ENCODE measurements around the gene MPV17L. TPM values are rescaled to one million over a fixed set of nuclear protein-coding genes. Genes with fewer than 3 reads are reported as not detected.
"Not testable (repeated sequence)": the region's sequence is repeated elsewhere in the genome, so short reads cannot be mapped to it uniquely, and the experiment has no call there.

Gene MPV17L
- total RNA-seq = 17.1 TPM

DNA sequence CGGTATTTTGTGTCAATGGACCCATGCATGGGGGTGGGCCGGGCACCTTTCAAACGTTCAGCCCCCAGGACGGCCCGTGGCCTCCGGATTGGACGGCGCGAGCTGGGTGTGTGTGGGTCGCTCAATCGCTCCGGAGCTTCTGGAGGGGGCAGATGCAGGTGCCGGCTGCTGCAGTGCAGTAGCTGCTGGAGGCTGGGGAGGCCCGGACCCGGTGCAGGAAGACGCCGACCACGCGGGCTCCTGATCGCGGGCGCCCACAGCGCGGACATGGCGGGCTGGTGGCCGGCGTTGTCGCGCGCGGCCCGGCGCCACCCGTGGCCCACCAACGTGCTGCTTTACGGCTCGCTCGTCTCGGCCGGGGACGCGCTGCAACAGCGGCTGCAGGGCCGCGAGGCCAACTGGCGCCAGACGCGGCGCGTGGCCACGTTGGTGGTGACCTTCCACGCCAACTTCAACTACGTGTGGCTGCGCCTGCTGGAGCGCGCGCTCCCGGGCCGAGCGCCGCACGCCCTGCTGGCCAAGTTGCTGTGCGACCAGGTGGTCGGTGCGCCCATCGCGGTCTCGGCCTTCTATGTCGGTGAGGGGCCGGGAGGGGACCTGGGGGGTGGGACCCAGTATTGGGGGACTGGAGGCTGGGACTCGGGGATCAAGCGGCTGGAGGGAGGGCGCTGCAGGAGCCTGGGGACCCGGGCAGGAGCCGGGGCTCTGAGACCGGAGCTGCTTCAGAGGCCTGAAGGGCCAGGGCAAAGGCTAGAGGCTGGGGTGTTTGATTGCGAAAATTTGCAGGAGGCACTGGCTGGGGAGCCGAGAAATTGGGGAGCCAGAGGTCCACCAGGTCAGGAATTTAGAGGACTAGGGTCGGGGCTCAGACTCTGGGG lies at the start of gene MPV17L:
TSS of gene MPV17L (plus strand) at position 124 of the 878 bp plus-strand sequence. CDS start at position 268, 144 bp downstream.
- peak; percentile 51 for DNase-seq (ENCODE audit: low spot score)

- not testable (repeated sequence) for DNase-seq (ENCODE audit: low spot score)
Measured at GRCh38 chr16:15348721-15349120, 46.8 kb upstream of the MPV17L start.

- not testable (repeated sequence) for DNase-seq (ENCODE audit: low spot score)
Measured at GRCh38 chr16:15351251-15351650, 44.3 kb upstream of the MPV17L start.

- not testable (repeated sequence) for DNase-seq (ENCODE audit: low spot score)
Measured at GRCh38 chr16:15351745-15352144, 43.8 kb upstream of the MPV17L start.

GRCh38 chr16:15352852-15353251 lies 42.7 kb upstream of the MPV17L start:
- DNase-seq (ENCODE audit: low spot score) = not testable (repeated sequence)

GRCh38 chr16:15354846-15355245 lies 40.7 kb upstream of the MPV17L start:
- not testable (repeated sequence) for DNase-seq (ENCODE audit: low spot score)

GRCh38 chr16:15357495-15357894 lies 38.1 kb upstream of the MPV17L start:
- not testable (repeated sequence) for DNase-seq (ENCODE audit: low spot score)

DNA sequence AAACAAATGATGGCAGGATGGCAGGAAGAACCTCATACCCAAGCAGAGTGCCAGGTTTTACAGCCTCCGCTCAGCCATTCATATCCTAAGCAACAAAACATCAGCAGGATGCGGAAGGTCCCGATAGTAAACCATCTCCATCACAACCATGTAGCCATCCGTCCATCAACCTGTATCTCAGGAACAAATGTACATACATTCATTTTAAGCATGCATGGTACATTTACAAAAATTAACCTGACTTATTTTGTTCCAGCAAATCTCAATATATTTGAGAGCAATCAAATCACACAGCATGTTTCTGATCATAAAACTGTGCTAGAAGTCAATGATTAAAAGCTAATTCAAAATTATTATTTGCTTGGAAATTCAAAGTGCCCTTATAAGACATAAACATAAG lies 17.4 kb upstream of the MPV17L start, which contains the start of gene NPIPA5:
TSS of gene NPIPA5 (minus strand) at position 101 of the 400 bp plus-strand sequence. CDS start at position 101, 0 bp downstream.
- DNase-seq (ENCODE audit: low spot score) = not testable (repeated sequence)

- not testable (repeated sequence) for DNase-seq (ENCODE audit: low spot score)
Measured at GRCh38 chr16:15382810-15383209, 12.7 kb upstream of the MPV17L start.

DNA sequence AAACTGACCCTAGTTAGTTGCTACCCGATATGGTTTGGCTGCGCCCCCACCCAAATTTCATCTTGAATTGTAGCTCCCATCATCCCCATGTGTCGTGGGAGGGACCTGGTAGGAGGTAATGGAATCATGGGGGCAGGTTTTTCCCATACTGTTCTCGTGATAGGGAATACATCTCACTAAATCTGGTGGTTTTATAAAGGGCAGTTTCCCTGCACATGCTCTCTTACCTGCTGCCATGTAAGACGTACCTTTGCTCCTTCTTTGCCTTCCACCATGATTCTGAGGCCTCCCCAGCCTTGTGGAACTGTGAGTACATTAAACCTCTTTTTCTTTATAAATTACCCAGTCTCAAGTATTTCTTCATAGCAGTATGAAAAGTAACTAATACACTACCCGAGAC lies 7.5 kb upstream of the MPV17L start:
- not testable (repeated sequence) for DNase-seq (ENCODE audit: low spot score)

DNA sequence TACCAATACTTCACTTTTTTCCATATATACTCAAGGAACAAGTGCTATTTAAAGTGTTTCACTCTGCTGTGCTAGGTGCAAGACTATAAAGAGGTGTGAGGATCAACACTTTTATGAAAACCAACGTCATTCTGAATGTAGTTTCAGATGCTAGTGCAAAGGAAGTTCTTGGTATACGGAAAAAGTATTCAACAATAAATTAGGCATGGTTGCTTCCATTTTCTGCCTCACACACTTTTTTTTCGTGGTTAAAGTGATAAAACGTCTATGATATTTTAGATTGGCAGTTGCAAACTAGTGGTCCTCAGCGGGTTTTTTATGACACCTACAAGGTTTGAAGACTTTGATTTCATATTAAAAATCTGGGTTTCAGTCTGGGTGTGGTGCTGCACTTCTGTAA lies 5.6 kb upstream of the MPV17L start:
- not testable (repeated sequence) for DNase-seq (ENCODE audit: low spot score)

- DNase-seq (ENCODE audit: low spot score) = not testable (repeated sequence)
Measured at GRCh38 chr16:15393025-15393424, 2.5 kb upstream of the MPV17L start.

DNA sequence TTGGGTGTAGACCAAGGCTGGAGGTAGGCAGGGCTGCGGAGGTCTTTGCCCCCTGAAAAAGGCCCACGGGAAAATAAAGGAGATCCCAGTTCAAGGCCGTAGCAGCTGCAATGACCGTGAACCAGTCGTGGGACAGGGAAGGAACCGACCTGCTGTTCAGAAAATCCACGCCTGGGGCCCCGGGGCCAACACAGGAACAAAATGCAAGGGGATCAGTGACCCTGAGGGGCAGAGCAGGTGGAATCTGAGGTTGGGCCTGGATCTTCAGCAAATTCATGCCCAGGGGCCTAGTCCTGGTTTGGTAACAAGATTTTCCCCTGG lies 915 bp downstream of the MPV17L start:
- not testable (repeated sequence) for DNase-seq (ENCODE audit: low spot score)

DNA sequence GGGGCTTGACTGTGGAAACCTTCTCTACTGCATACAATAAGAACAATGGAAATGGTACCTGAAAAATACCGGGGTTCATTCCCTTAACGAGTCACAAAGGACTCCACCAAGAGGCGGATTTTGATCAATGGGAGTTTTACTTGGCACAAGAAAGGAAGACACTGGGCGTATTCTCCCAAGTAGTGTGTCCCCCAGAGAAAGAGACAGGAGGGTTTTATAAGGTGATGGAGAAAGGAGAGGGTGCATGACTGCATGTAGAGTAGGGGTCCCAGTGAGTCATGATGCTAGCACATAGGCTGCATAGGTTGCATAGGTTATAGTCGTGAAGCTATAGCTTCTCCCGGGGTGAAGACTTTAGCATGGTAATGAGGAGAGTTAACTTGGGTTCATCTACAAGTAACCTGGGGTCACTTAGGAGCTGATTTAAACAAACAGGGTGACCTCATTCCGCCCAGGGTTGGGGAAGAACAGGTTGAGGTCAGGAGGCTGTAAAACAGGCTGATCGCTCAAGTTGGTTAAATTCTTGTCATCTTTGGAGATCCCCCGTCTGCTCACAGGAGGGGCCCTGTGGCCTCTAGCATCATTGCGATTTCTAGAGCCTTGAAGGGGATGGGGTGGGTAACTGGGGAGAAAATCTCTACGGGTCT lies 1.5 kb downstream of the MPV17L start:
- no peak for DNase-seq (ENCODE audit: low spot score)

- no peak for DNase-seq (ENCODE audit: low spot score)
Measured at GRCh38 chr16:15398618-15399316, 3.2 kb downstream of the MPV17L start.

- DNase-seq (ENCODE audit: low spot score) = no peak
Measured at GRCh38 chr16:15399317-15399716, 3.8 kb downstream of the MPV17L start.

GRCh38 chr16:15400314-15400713 lies 4.8 kb downstream of the MPV17L start:
- DNase-seq (ENCODE audit: low spot score) = not testable (repeated sequence)

- no peak for DNase-seq (ENCODE audit: low spot score)
Measured at GRCh38 chr16:15401972-15402371, 6.4 kb downstream of the MPV17L start.

DNA sequence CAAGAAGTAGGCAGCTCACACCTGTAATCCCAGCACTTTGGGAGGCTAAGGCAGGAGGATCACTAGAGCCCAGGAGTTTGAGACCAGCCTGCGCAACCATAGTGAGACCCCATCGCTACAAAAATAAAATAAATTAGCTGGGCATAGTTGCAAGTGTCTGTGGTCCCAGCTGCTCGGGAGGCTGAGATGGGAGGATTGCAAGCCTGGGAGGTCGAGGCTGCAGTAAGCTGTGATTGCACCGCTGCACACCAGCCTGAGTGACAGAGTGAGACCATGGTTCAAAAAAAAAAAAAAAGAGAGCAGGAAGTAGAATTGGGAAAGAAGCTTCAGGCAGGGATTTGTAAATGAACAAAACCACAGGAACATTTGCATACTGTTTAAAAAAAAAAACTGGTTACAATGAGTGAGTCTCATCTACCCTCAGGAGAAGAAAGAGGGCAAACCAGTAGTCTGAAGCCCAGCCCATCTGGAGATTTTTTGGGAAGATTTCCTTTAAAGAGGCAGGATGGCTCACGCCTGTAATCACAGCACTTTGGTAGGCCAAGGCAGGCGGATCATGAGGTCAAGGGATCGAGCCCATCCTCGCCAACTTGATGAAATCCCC lies 7.9 kb downstream of the MPV17L start:
- no peak for DNase-seq (ENCODE audit: low spot score)

DNA sequence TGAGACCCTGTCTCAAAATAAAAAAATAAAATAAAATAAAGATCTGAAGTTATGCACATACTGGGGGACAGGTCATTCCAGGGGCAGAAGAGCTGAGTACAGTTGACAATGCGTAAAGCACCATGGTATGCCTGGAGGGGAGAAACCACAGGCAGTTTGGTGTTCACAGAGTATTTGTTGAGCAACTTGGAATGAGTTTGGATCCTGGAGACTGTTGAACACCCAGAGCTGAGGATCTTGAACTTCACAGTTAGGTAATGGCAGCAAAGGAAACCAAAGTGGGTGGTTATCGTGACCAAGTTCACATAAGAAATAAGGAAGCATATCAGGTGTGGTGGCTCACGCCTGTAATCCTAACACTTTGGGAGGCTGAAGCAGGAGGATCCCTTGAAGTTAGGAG lies 8.5 kb downstream of the MPV17L start:
- DNase-seq (ENCODE audit: low spot score) = not testable (repeated sequence)

DNA sequence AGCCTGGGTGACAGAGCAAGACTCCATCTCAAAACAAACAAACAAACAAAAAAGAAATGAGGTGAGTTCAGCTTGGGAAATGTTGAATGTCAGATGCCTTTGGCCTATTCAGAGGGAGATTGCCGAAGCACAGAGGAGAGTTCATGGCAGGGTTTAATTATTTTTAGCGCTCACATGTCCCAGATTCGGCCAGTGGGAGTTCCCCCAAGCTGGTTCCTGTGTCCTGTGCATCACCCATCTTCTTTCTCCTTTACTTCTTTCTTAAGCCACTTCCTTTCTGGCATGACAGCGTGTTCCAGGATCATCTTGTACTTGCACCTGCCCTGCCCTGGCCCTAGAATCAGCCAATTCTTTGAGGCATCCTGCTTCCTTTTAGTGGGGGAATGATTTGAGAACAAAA lies 9.2 kb downstream of the MPV17L start:
- DNase-seq (ENCODE audit: low spot score) = no peak

DNA sequence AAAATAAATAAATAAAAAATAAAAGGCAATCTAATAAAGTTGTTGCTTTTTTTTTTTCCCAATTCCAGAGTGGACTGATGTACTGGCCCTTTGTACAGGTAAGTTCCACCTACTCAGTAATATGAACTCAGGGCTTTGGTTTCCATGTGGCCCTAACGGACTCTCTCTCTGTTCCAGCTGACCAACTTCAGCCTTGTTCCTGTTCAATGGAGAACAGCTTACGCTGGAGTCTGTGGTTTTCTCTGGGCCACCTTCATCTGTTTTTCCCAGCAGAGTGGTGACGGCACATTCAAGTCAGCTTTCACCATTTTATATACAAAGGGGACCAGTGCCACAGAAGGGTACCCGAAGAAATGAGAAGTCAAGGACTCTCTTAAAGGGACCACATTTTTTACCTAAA lies 12.2 kb downstream of the MPV17L start:
- DNase-seq (ENCODE audit: low spot score) = not testable (repeated sequence)
